ENCODE results near the gene LTC4S.

The LTC4S gene

DNA sequence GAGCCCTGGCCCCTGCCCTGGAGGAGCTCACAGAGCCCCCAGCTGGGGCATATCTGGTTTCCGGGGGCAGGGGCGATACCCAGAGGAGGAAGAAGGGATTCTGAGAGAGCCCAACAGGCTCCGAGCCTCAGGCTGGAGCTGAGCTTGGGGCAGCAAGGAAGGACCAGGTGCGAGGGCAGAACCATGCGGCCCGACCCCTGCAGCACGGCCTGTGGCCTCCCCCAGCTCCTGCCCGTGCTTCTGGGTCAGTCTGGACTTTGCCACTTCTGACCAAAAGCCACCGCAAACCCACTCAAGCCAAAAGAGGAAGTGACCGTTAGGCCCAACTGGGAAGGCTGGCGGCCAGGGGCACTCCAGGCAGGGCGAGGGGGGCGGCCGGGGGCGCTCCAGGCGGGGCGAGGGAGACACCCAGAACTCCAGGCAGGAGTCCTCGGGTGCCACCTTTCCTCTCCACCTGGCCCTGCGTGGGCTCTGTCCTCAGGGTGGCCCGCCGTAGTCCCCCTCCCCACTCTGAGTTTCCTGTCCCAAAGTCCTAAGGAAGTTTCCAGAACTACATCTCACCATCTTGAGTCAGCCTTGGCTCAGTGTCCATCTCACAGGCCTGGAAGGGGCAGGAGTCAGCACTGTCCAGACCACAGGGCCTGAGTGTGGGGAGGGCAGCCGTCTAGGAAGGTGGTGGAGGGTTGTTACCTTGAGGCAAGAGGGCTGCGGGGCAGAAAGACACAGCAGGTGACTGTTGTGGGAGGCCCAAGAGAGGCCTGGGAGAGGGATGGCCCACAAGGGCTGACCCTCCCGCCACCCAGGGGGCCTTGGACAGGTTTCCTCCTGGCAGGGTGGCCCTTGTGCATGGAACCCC, 946 bp upstream of the LTC4S start:
- Mint-ChIP-seq H3K9me3 (no peaks in the 10 kb centered on the region), H3K27me3 (no peaks in the 10 kb centered on the region), H3K27ac (ENCODE audit: low read depth) (peak overlapping the region; percentile 92), H3K4me1 (peaks cover 34% of the 10 kb centered on the region), H3K36me3 (ENCODE audit: insufficient read depth) (peaks cover 17% of the 10 kb centered on the region), H3K4me3 (peak overlapping the region; percentile 69)
- ATAC-seq (replicated peaks; ENCODE audit: extremely low read depth, poor library complexity, severe bottlenecking) (no peak), DNase-seq (ENCODE audit: low spot score in 2 of 2) (no peak)

DNA sequence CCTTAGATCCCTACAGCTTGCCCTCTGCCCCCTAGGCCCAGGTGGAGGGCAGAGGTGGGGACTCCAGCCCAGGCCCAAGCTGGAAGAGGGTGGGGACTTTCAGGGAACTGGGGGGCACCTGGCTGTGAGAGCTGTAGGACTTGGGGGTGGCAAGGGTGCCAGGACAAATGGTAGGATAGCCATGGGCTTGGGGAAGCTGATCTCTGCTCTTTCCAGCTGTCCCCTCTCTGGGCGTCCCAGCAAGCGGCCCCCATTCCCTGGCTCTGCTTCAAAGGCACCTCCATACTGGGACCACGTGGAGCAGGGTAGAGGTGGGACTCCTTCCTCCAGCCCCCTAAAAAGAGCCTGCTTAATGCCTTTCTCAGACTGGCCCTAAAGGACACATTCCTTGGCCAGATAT, 385 bp downstream of the LTC4S start:
- H3K4me1 Mint-ChIP-seq = peaks cover 34% of the 10 kb centered on the region
- no peaks in the 10 kb centered on the region for H3K9me3 Mint-ChIP-seq
- ATAC-seq (replicated peaks; ENCODE audit: extremely low read depth, poor library complexity, severe bottlenecking) (no peak), DNase-seq (ENCODE audit: low spot score in 2 of 2) (no peak)
- H3K36me3 Mint-ChIP-seq (ENCODE audit: insufficient read depth) = peaks cover 19% of the 10 kb centered on the region
- no peaks in the 10 kb centered on the region for H3K27me3 Mint-ChIP-seq
- peak overlapping the region; percentile 69 for H3K4me3 Mint-ChIP-seq
- peak overlapping the region; percentile 92 for H3K27ac Mint-ChIP-seq (ENCODE audit: low read depth)

DNA sequence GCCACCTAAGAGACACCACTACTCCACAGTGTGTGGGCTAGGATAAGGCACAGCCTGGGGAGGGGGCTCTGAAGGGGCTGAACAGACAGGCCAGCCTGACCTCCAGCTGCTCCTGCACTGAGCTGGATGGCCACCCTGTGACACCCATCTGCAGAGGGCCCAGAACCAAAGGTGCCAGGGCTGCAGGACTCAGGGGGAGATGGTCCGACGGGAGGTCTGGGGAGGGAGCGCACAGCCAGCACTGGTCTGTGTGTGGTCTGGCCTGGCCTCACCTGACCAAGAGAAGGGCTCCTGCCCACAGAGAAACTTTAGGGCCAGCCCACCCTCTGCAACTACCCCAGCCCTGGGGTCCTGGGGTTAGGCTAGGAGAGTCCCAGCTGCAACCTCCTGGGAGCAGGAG, 789 bp downstream of the LTC4S start:
- no peak overlapping the region for H3K27ac Mint-ChIP-seq (ENCODE audit: low read depth)
- peaks cover 20% of the 10 kb centered on the region for H3K36me3 Mint-ChIP-seq (ENCODE audit: insufficient read depth)
- no peak for DNase-seq (ENCODE audit: low spot score in 2 of 2)
- ATAC-seq (replicated peaks; ENCODE audit: extremely low read depth, poor library complexity, severe bottlenecking) = no peak
- no peaks in the 10 kb centered on the region for H3K9me3 Mint-ChIP-seq
- no peaks in the 10 kb centered on the region for H3K27me3 Mint-ChIP-seq
- H3K4me1 Mint-ChIP-seq = peaks cover 34% of the 10 kb centered on the region
- peak overlapping the region; percentile 69 for H3K4me3 Mint-ChIP-seq

DNA sequence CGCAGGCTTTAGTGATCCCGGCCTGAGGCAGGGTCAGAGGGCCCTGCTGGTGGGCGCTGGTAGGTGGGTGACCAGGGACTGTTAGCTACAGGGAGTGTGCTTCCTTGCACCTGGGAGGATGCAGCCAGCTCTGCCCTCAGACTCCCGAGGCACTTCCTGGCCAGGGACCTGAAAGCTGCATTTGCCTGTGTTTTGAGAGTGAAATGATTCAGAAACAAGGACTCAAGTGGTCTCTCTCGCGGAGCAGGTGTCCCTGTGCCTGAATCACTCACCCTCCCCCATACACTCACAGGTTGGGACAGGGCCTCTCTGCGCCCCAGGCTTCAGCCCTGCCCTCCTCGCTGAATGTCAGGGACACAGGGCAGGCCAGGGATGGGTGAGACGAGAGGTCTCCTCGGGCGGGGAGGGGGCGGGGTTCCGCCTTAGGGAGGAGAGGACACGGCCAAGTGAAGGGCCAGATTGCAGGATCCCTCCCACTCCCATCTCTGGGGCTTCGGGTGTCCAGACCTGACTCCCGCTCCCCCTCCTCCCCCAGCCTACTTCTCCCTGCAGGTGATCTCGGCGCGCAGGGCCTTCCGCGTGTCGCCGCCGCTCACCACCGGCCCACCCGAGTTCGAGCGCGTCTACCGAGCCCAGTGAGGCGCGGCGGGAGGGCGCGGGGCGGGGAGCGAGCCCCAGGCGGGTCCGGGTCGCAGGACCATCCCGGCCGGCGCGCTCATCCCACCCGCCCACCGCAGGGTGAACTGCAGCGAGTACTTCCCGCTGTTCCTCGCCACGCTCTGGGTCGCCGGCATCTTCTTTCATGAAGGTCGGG, 1.5 kb downstream of the LTC4S start:
- Mint-ChIP-seq H3K4me1 (peaks cover 34% of the 10 kb centered on the region), H3K27me3 (no peaks in the 10 kb centered on the region), H3K4me3 (peak overlapping the region; percentile 69), H3K9me3 (no peaks in the 10 kb centered on the region), H3K36me3 (ENCODE audit: insufficient read depth) (peaks cover 22% of the 10 kb centered on the region), H3K27ac (ENCODE audit: low read depth) (peak overlapping the region; percentile 41)
- ATAC-seq (replicated peaks; ENCODE audit: extremely low read depth, poor library complexity, severe bottlenecking) (no peak), DNase-seq (ENCODE audit: low spot score in 2 of 2) (no peak)

DNA sequence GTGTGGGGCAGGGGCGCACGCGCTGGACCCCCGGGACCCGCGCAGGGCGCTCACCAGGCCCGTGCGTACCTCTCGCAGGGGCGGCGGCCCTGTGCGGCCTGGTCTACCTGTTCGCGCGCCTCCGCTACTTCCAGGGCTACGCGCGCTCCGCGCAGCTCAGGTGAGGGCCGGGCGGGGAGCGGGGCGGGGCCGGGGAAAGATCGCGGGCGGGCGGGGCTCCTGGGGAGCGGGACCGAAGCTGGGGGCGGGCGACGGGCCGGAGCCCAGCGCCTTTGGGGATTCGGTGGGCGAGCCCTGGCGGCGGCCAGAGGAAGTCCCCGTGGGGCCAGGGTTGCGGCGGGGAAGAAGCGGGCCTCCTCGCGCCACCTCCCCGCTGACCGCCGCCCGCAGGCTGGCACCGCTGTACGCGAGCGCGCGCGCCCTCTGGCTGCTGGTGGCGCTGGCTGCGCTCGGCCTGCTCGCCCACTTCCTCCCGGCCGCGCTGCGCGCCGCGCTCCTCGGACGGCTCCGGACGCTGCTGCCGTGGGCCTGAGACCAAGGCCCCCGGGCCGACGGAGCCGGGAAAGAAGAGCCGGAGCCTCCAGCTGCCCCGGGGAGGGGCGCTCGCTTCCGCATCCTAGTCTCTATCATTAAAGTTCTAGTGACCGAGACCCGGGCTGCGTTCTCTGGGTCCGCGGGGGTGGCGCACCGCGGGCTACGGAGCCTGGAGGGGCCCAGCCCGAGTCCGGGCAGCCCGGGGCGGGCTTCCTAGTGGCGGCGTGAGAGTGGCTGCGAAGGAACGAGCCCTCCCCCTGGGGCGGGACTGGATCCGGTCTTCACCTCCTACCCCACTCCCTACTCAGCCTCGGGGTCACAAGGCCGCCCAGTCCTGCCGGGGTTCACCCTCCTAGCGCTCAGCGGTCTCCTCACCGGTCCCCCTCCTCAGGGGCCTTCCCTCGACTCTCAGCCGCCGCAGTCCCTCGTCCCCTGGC, 2.4 kb downstream of the LTC4S start:
- H3K4me3 Mint-ChIP-seq = peak overlapping the region; percentile 69
- peaks cover 24% of the 10 kb centered on the region for H3K36me3 Mint-ChIP-seq (ENCODE audit: insufficient read depth)
- ATAC-seq (replicated peaks; ENCODE audit: extremely low read depth, poor library complexity, severe bottlenecking) (peak; percentile 55), DNase-seq (ENCODE audit: low spot score in 2 of 2) (peak; percentile 44 to 59)
- H3K27me3 Mint-ChIP-seq = no peaks in the 10 kb centered on the region
- H3K4me1 Mint-ChIP-seq = peaks cover 34% of the 10 kb centered on the region
- H3K9me3 Mint-ChIP-seq = no peaks in the 10 kb centered on the region
- H3K27ac Mint-ChIP-seq (ENCODE audit: low read depth) = peak overlapping the region; percentile 69

DNA sequence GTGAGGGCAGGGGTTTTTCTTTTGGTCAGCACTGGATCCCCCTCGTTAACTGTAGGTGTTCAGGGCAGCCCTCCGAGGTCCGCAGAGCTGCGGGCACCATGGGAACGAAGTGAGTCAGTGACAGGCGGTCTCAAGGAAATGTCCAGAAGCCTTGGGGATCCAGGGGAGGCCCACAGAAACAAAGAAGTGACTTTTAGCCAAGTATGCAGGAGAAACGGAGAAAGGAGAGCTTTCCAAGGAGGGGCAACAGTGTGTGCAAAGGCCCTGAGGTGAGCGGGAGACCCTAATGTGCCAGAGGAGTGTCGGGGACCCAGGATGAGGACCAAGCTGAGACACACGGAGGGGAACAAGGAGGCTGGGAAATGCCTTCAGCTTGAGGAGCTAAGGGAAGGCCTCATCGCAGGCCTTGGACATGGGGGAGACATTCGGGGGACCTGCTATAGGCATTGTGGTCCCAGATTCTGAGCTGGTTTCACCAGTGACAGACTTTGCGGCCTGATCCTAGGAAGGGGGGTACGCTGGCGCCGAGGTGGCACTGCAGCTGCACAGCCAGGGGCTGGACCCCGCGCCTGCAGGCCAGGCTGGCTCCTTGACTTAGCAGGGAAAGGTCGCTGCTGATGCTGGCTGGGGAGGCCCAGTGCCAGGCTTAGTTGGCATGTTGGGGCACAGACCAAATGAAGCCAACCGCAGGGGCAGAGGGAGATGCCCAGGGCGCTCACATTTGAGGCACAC, 3.3 kb downstream of the LTC4S start:
- Mint-ChIP-seq H3K36me3 (ENCODE audit: insufficient read depth) (peaks cover 28% of the 10 kb centered on the region), H3K9me3 (no peaks in the 10 kb centered on the region), H3K27ac (ENCODE audit: low read depth) (peak overlapping the region; percentile 69), H3K4me3 (peak overlapping the region; percentile 69), H3K27me3 (no peaks in the 10 kb centered on the region), H3K4me1 (peaks cover 39% of the 10 kb centered on the region)
- DNase-seq (ENCODE audit: low spot score in 2 of 2) (no peak), ATAC-seq (replicated peaks; ENCODE audit: extremely low read depth, poor library complexity, severe bottlenecking) (no peak)

DNA sequence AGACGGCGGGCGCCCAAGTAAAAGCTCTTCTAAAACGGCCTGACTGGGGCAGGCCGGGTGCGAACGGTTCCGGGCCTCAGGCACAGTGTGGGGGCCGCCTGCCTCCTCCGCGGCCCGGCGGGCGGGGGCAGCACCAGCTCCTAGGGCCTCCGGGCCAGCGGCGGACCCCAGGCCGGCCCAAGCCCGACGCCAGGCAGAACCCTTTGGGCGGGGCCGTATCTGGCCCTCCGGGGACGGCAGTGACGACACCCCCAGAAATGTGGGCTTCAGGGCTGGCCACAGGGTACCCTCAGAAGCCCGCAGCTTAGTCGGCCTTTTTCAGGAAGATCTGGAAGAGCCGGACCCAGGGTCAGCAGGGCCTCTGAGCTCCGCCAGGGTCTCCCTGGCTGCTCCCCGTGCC, 4.0 kb downstream of the LTC4S start:
- H3K9me3 Mint-ChIP-seq = no peaks in the 10 kb centered on the region
- DNase-seq (ENCODE audit: low spot score in 2 of 2) = no peak
- H3K4me1 Mint-ChIP-seq = peaks cover 35% of the 10 kb centered on the region
- H3K4me3 Mint-ChIP-seq = no peak overlapping the region
- no peaks in the 10 kb centered on the region for H3K27me3 Mint-ChIP-seq
- no peak overlapping the region for H3K27ac Mint-ChIP-seq (ENCODE audit: low read depth)
- peaks cover 30% of the 10 kb centered on the region for H3K36me3 Mint-ChIP-seq (ENCODE audit: insufficient read depth)
- no peak for ATAC-seq (replicated peaks; ENCODE audit: extremely low read depth, poor library complexity, severe bottlenecking)

DNA sequence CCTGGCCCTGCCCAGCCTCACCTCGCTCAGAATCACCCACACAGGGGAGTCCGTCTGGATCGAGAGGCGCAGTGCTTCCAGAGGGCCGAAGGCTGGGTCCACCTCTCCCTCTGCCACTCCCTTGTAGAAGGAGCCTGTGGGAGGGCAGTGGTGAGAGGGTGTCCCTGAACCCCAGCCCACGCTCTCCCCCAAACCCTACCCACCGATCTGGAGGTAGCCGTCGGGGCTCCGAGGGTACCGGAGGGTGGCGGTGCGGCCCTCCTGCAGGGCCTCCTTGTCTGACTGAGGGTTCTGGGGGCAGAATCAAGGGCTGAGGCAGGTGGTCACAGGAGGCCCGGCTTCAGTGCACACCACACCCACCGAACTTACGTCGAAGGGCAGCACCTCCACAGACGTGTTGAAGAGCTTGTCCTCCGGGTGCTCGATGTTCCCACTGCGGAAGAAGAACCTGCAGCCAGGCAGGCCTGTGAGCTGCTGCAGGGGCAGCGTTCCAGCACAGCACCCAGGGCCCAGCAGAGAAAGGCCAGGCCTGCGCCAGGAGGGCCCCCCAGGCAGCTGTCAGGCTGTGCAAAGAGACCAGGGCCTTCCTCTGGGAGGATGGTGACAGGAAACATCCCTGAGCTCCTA, 4.5 kb downstream of the LTC4S start:
- H3K4me1 Mint-ChIP-seq = peaks cover 31% of the 10 kb centered on the region
- DNase-seq (ENCODE audit: low spot score in 2 of 2) (no peak), ATAC-seq (replicated peaks; ENCODE audit: extremely low read depth, poor library complexity, severe bottlenecking) (no peak)
- H3K36me3 Mint-ChIP-seq (ENCODE audit: insufficient read depth) = peaks cover 30% of the 10 kb centered on the region
- H3K27ac Mint-ChIP-seq (ENCODE audit: low read depth) = peak overlapping the region; percentile 53
- H3K9me3 Mint-ChIP-seq = no peaks in the 10 kb centered on the region
- no peak overlapping the region for H3K4me3 Mint-ChIP-seq
- no peaks in the 10 kb centered on the region for H3K27me3 Mint-ChIP-seq

DNA sequence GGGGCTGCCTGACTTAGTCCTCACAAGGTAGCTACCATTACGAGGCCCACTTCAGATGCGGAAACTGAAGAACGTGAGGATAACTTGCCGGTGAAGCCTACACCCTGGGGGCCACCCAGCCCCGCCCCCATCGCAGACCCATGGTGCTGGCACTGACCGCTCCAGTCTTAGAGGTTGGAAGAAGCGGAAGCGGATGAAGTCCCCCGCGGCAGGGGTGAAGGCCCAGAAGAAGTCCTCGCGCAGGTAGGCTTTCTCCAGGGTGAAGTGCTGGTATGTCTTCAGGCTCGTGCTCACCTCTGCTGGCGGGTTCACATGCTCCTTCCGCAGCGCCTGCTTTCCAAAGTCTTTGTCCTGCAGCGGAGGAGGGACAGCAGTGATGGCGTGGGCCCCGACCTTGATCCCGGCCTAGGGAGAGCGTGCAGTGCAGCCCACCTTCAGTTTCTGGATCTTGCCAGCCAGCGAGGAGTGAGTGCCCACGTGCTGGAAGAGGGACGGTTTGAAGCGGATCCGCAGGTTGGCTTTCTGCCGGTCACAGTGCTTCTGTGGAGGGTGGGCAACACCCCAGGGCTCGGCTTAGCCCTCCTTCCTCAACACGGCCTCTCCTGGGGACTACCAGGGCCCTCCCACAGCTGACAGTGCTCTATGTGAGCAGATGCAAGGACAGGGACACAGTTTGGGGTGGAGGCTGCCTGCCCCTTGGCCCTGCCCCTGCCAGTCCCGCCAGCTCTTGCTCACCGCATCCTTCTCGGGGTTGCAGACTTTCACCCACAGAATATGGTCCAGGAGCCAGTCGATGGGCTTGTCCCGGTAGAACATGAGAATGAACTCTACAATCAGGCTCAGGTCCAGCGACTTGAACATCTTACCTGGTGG, 5.2 kb downstream of the LTC4S start:
- Mint-ChIP-seq H3K27me3 (no peaks in the 10 kb centered on the region), H3K4me3 (no peak overlapping the region), H3K4me1 (peaks cover 29% of the 10 kb centered on the region), H3K27ac (ENCODE audit: low read depth) (peak overlapping the region; percentile 53), H3K36me3 (ENCODE audit: insufficient read depth) (peaks cover 27% of the 10 kb centered on the region), H3K9me3 (no peaks in the 10 kb centered on the region)
- ATAC-seq (replicated peaks; ENCODE audit: extremely low read depth, poor library complexity, severe bottlenecking) = no peak
- no peak for DNase-seq (ENCODE audit: low spot score in 2 of 2)

DNA sequence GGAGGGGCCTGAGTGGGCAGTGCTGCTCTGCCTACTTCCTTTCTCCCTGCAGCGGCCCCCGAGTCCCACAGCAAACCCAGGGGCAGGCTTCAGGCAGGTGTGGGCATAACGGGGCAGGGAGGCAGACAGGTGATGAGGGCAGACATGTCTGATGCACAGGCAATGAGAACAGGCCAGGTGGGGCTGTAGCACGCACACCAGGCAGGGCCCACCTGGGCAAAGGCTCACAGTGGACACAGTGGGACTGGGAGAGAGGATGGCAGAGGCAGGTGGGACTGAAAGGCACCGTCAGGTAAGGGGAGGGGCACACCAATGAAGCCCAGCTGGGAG, 5.8 kb downstream of the LTC4S start:
- no peak overlapping the region for H3K4me3 Mint-ChIP-seq
- no peaks in the 10 kb centered on the region for H3K27me3 Mint-ChIP-seq
- peaks cover 28% of the 10 kb centered on the region for H3K4me1 Mint-ChIP-seq
- H3K9me3 Mint-ChIP-seq = no peaks in the 10 kb centered on the region
- DNase-seq (ENCODE audit: low spot score in 2 of 2) = no peak
- peak overlapping the region; percentile 53 for H3K27ac Mint-ChIP-seq (ENCODE audit: low read depth)
- no peak for ATAC-seq (replicated peaks; ENCODE audit: extremely low read depth, poor library complexity, severe bottlenecking)
- peaks cover 26% of the 10 kb centered on the region for H3K36me3 Mint-ChIP-seq (ENCODE audit: insufficient read depth)
